ENCODE data around the gene CFAP91. TPM values are rescaled to one million over a fixed set of nuclear protein-coding genes. Genes with fewer than 3 reads are reported as not detected.

CFAP91 gene
- total and polyA plus RNA-seq, 2 donors (not counting 1 experiment from before 2014, with no cell fraction given), result 0.48 to 6.4 TPM

DNA sequence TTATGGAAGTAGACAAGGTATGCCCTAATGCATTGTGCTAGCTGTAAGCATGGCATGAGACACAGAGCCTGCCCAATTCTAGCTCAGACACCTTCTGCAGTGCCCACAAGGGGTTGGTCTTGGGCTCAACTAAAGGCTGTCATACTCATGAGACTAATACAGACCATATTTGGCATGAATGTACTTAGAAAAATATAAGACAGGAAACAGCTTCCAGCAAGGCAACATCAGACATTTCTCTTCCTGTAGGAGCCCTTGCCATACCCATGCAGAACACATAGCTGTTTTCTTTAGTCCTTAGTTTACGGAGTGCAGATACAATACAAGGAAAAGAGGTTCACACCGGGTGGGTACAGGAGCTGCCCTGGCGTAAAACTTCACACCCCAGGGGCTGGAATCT lies 48.6 kb downstream of the CFAP91 start:
- no peak overlapping the region for H2AFZ ChIP-seq (ENCODE audit: insufficient read depth, low read depth, low read length, poor library complexity, severe bottlenecking)
- no peak overlapping the region for H3K27ac ChIP-seq (ENCODE audit: low read length in 2 of 2)

More for the DNA sequence above, 48.6 kb downstream of the CFAP91 start:
- Histone ChIP-seq H3K36me3 (replicated peaks in 1 of 2; ENCODE audit: control extremely low read depth in 1 of 2, control insufficient read depth in 1 of 2, extremely low read depth in 1 of 2, insufficient read depth in 2 of 2, low read length in 1 of 2) (no peaks in the 10 kb centered on the region), H3K4me3 (ENCODE audit: control extremely low read depth in 1 of 5, extremely low read depth in 1 of 5, insufficient read depth in 1 of 5, low read depth in 2 of 5, low read length in 4 of 5) (no peak overlapping the region), H3K27me3 (replicated peaks in 1 of 4; ENCODE audit: control extremely low read depth in 1 of 4, control insufficient read depth in 3 of 4, insufficient read depth in 4 of 4, low read length in 3 of 4) (no peaks in the 10 kb centered on the region), H3K9me3 (ENCODE audit: control extremely low read depth in 1 of 3, control insufficient read depth in 2 of 3, insufficient read depth in 1 of 3, low read length in 2 of 3) (peaks cover 0 to 4% (median 2%) of the 10 kb centered on the region in 3 donors), H3K4me2 (replicated peaks; ENCODE audit: low read depth, low read length, poor library complexity, severe bottlenecking) (no peak overlapping the region), H3K9ac (ENCODE audit: low read length) (no peak overlapping the region), H3K4me1 (ENCODE audit: control insufficient read depth in 2 of 2, insufficient read depth in 2 of 2, low read length in 2 of 2) (no peaks in the 10 kb centered on the region), H4K20me1 (ENCODE audit: control insufficient read depth, insufficient read depth, low read length, poor library complexity, severe bottlenecking) (no peaks in the 10 kb centered on the region), H3K79me2 (ENCODE audit: control insufficient read depth, insufficient read depth, low read length) (no peaks in the 10 kb centered on the region)
- H3K27me3 Mint-ChIP-seq, result peaks cover 7% of the 10 kb centered on the region
- no peak overlapping the region for H3K4me3 Mint-ChIP-seq
- intact Hi-C loops (cut with micrococcal nuclease), result no loop called here
- H3K9me3 Mint-ChIP-seq (ENCODE audit: insufficient read depth), result no peaks in the 10 kb centered on the region
- no peak overlapping the region for H3K27ac Mint-ChIP-seq
- ChIA-PET POLR2A (no interaction called here), CTCF (no interaction called here)
- no peaks in the 10 kb centered on the region for H3K4me1 Mint-ChIP-seq
- no CpG with 5 or more reads among the region's 3 CpGs for WGBS (ENCODE audit: insufficient coverage)
- ATAC-seq (ENCODE audit: low read depth) (no peak), DNase-seq (no peak)
- TF ChIP-seq EZH2 (IDR thresholded peaks at IDR 0.05; ENCODE audit: borderline replicate concordance, insufficient read depth, low read depth, low read length, poor library complexity, severe bottlenecking), result no peak
- no peak for TF ChIP-seq CTCF (IDR thresholded peaks at IDR 0.05)

Other genes with a start within 250 kb of the CFAP91 start
- 39.9 and 50.3 TPM in 2 replicates for gene TMEM39A, start 239.4 kb upstream of the CFAP91 start, total RNA-seq
- 8.5 and 11.0 TPM in 2 replicates for gene TMEM39A, start 239.4 kb upstream of the CFAP91 start, polyA plus RNA-seq
- 37.2 and 40.7 TPM in 2 replicates for gene POGLUT1, start 234.1 kb upstream of the CFAP91 start, total RNA-seq
- 13.1 and 14.5 TPM in 2 replicates for gene POGLUT1, start 234.1 kb upstream of the CFAP91 start, polyA plus RNA-seq
- gene TIMMDC1, start 204.5 kb upstream of the CFAP91 start, total RNA-seq, result 58.5 and 70.9 TPM in 2 replicates
- gene TIMMDC1, start 204.5 kb upstream of the CFAP91 start, polyA plus RNA-seq, result 38.8 and 50.5 TPM in 2 replicates
- 26.5 and 28.0 TPM in 2 replicates for gene CD80, start 143.4 kb upstream of the CFAP91 start, total RNA-seq
- gene CD80, start 143.4 kb upstream of the CFAP91 start, polyA plus RNA-seq, result 9.3 and 15.0 TPM in 2 replicates
- 18.8 and 24.5 TPM in 2 replicates for gene ADPRH, start 123.5 kb upstream of the CFAP91 start, total RNA-seq
- gene ADPRH, start 123.5 kb upstream of the CFAP91 start, polyA plus RNA-seq, result 8.0 and 10.0 TPM in 2 replicates
- 0.27 and 0.58 TPM in 2 replicates for gene PLA1A, start 105.1 kb upstream of the CFAP91 start, total RNA-seq
- 0.28 TPM in 1 of 2 replicates, not detected in the other for gene PLA1A, start 105.1 kb upstream of the CFAP91 start, polyA plus RNA-seq
- gene POPDC2, start 42.4 kb upstream of the CFAP91 start, total RNA-seq, result 6.0 and 8.0 TPM in 2 replicates
- 7.5 and 9.5 TPM in 2 replicates for gene POPDC2, start 42.4 kb upstream of the CFAP91 start, polyA plus RNA-seq
- 47.8 and 49.1 TPM in 2 replicates for gene COX17, start 25.6 kb upstream of the CFAP91 start, total RNA-seq
- 20.0 and 33.3 TPM in 2 replicates for gene COX17, start 25.6 kb upstream of the CFAP91 start, polyA plus RNA-seq
- 0.30 and 0.73 TPM in 2 replicates for gene NR1I2, start 79.1 kb downstream of the CFAP91 start, total RNA-seq
- 0.30 and 0.52 TPM in 2 replicates for gene NR1I2, start 79.1 kb downstream of the CFAP91 start, polyA plus RNA-seq